ENCODE measurements around the gene TMED5. TPM values are rescaled to one million over a fixed set of nuclear protein-coding genes. Genes with fewer than 3 reads are reported as not detected.

Gene TMED5
- polyA plus RNA-seq, 1 of the 3 experiments (the other 2 are of a cell fraction): 24.2 TPM

GRCh38 chr1:93215322-93215721 lies 35.1 kb upstream of the TMED5 start (continued):
- TF ChIP-seq PBX3 (IDR thresholded peaks at IDR 0.05) (no peak), RAD21 (IDR thresholded peaks at IDR 0.05; ENCODE audit: low read length) (no peak)

GRCh38 chr1:93207211-93207610 lies 27.0 kb upstream of the TMED5 start:
- no peak for DNase-seq
- Histone ChIP-seq H3K27me3 (ENCODE audit: insufficient read depth) (no peaks in the 10 kb centered on the region), H3K79me2 (ENCODE audit: insufficient read depth) (no peaks in the 10 kb centered on the region), H4K20me1 (ENCODE audit: insufficient read depth) (no peaks in the 10 kb centered on the region), H3K9me3 (no peaks in the 10 kb centered on the region), H3F3A (replicated peaks; ENCODE audit: insufficient read depth) (peaks cover 8% of the 10 kb centered on the region), H3K4me3 (ENCODE audit: low read depth in 2 of 2, low read length in 1 of 2) (no peak overlapping the region), H3K4me1 (ENCODE audit: control insufficient read depth in 1 of 2, insufficient read depth in 2 of 2, low read depth in 1 of 2, low read length in 1 of 2) (no peaks in the 10 kb centered on the region), H3K36me3 (replicated peaks in 1 of 2; ENCODE audit: control insufficient read depth in 1 of 2, insufficient read depth in 2 of 2, low read length in 1 of 2) (peaks cover 30 to 45% of the 10 kb centered on the region in 2 experiments), H3K4me2 (no peak overlapping the region), H3K9ac (no peak overlapping the region), H2AFZ (ENCODE audit: low read depth) (no peak overlapping the region), H3K27ac (ENCODE audit: low read depth in 2 of 2, low read length in 1 of 2) (no peak overlapping the region), H3K9me2 (no peaks in the 10 kb centered on the region)
- 97% methylated on average over 5 of the region's 5 CpGs for WGBS (ENCODE audit: low lambda C conversion rate)
- TF ChIP-seq YY1 (IDR thresholded peaks at IDR 0.05; ENCODE audit: low read depth) (no peak), FOXM1 (IDR thresholded peaks at IDR 0.05; ENCODE audit: low read depth) (no peak), EP300 (IDR thresholded peaks at IDR 0.05; ENCODE audit: borderline replicate concordance in 1 of 2, low read depth in 1 of 2, low read length in 1 of 2) (no peak), TCF12 (IDR thresholded peaks at IDR 0.05) (no peak), USF2 (IDR thresholded peaks at IDR 0.05; ENCODE audit: borderline replicate concordance, low read depth, low read length) (no peak), NFIC (IDR thresholded peaks at IDR 0.05; ENCODE audit: borderline replicate concordance) (no peak), IRF3 (IDR thresholded peaks at IDR 0.05; ENCODE audit: low read depth, low read length) (no peak), MAX (IDR thresholded peaks at IDR 0.05; ENCODE audit: low read depth) (no peak), RCOR1 (IDR thresholded peaks at IDR 0.05; ENCODE audit: low read length) (no peak), TEAD4 (IDR thresholded peaks at IDR 0.05; ENCODE audit: borderline replicate concordance, insufficient read depth) (no peak)
- CTCF ChIA-PET: interaction anchor here (0.8 to 1.0 kb wide), 3 partner anchors 10 to 97 kb away, joined by 3 to 4 read pairs (median 3); no protein-coding TSS in a partner anchor
- POLR2A ChIA-PET: no interaction called here

GRCh38 chr1:93206567-93206954 lies 26.3 kb upstream of the TMED5 start:
- ChIA-PET POLR2A (no interaction called here), CTCF (interaction anchor here (0.6 to 1.0 kb wide), 3 partner anchors 9 to 98 kb away, joined by 3 to 4 read pairs (median 3); no protein-coding TSS in a partner anchor)
- Histone ChIP-seq H3K27me3 (ENCODE audit: insufficient read depth) (no peaks in the 10 kb centered on the region), H4K20me1 (ENCODE audit: insufficient read depth) (no peaks in the 10 kb centered on the region), H3K79me2 (ENCODE audit: insufficient read depth) (no peaks in the 10 kb centered on the region), H3F3A (replicated peaks; ENCODE audit: insufficient read depth) (peaks cover 8% of the 10 kb centered on the region), H3K27ac (ENCODE audit: low read depth in 2 of 2, low read length in 1 of 2) (no peak overlapping the region), H3K4me1 (ENCODE audit: control insufficient read depth in 1 of 2, insufficient read depth in 2 of 2, low read depth in 1 of 2, low read length in 1 of 2) (no peaks in the 10 kb centered on the region), H3K36me3 (replicated peaks in 1 of 2; ENCODE audit: control insufficient read depth in 1 of 2, insufficient read depth in 2 of 2, low read length in 1 of 2) (peaks cover 32 to 50% of the 10 kb centered on the region in 2 experiments), H3K4me3 (ENCODE audit: low read depth in 2 of 2, low read length in 1 of 2) (no peak overlapping the region), H3K9me3 (no peaks in the 10 kb centered on the region), H3K4me2 (no peak overlapping the region), H3K9ac (no peak overlapping the region), H3K9me2 (no peaks in the 10 kb centered on the region), H2AFZ (ENCODE audit: low read depth) (no peak overlapping the region)
- DNase-seq: no peak
- no peak for TF ChIP-seq USF1 (IDR thresholded peaks at IDR 0.05; ENCODE audit: borderline replicate concordance, low read depth)
- no peak for TF ChIP-seq MEF2A (IDR thresholded peaks at IDR 0.05; ENCODE audit: borderline replicate concordance, low read depth)
- TF ChIP-seq RFX5 (IDR thresholded peaks at IDR 0.05; ENCODE audit: low read length): no peak
- no peak for TF ChIP-seq EZH2phosphoT487 (IDR thresholded peaks at IDR 0.05; ENCODE audit: borderline replicate concordance, low read depth)
- TF ChIP-seq NRF1 (IDR thresholded peaks at IDR 0.05; ENCODE audit: low read depth, low read length): no peak
- TF ChIP-seq TEAD4 (IDR thresholded peaks at IDR 0.05; ENCODE audit: borderline replicate concordance, insufficient read depth): no peak
- TF ChIP-seq TAF1 (IDR thresholded peaks at IDR 0.05; ENCODE audit: borderline replicate concordance, low read depth, low read length): no peak
- no peak for TF ChIP-seq NFIC (IDR thresholded peaks at IDR 0.05; ENCODE audit: borderline replicate concordance)
- no peak for TF ChIP-seq FOXJ3 (CRISPR knock-in tag; IDR thresholded peaks at IDR 0.05)
- no peak for TF ChIP-seq USF2 (IDR thresholded peaks at IDR 0.05; ENCODE audit: borderline replicate concordance, low read depth, low read length)
- no peak for TF ChIP-seq CHD2 (IDR thresholded peaks at IDR 0.05; ENCODE audit: low read length, partially characterized antibody)
